Heart right ventricle (tissue), 16 donors: ENCODE measurements around the gene ARFGAP1. TPM values are rescaled to one million over a fixed set of nuclear protein-coding genes. Genes with fewer than 3 reads are reported as not detected.

Source experiments
- ATAC-seq, 8 donors: fragments of 200-7000 bp; cut with Tn5 transposase; one replicate each; pipeline ENCODE4 v1.9.1; 2020; ENCODE audit warnings: mild to moderate bottlenecking in 8 of 8, moderate library complexity in 8 of 8, moderate number of reproducible peaks in 1 of 8
- DNase-seq, 2 donors: peaks; one replicate each; pipeline ENCODE4 v3.0.0-alpha.2; 2020
- H3K27ac ChIP-seq, 10 donors: fragments of 200-600 bp; sonication (generic) in 2 of 10; one replicate each; pipeline versions ENCODE4 v1.5.0 to v1.8.0; 2020 to 2022; ENCODE audit warnings: mild to moderate bottlenecking in 3 of 10
- H3K27me3 ChIP-seq, 7 donors: fragments of 200-600 bp; one replicate each; pipeline ENCODE4 v1.8.0; 2021 to 2022; ENCODE audit warnings: mild to moderate bottlenecking in 2 of 7
- H3K36me3 ChIP-seq, 9 donors: fragments of 200-600 bp; sonication (generic) in 1 of 9; one replicate each; pipeline versions ENCODE4 v1.5.0 to v1.8.0; 2020 to 2022; ENCODE audit warnings: mild to moderate bottlenecking in 2 of 9
- H3K4me1 ChIP-seq, 9 donors: fragments of 200-600 bp; sonication (generic) in 1 of 9; one replicate each; pipeline versions ENCODE4 v1.5.0 to v1.8.0; 2020 to 2022; ENCODE audit warnings: mild to moderate bottlenecking in 4 of 9
- H3K4me3 ChIP-seq, 10 donors: fragments of 200-600 bp; sonication (generic) in 2 of 10; one replicate each; pipeline versions ENCODE4 v1.5.0 to v1.8.0; 2020 to 2022; ENCODE audit warnings: mild to moderate bottlenecking in 7 of 10, moderate library complexity in 2 of 10
- H3K9me3 ChIP-seq, 11 donors: fragments of 200-600 bp in 10 of 11; sonication (generic) in 2 of 11; one replicate each; pipeline versions ENCODE4 v1.5.0 to v1.8.0; 2013 to 2022; ENCODE audit warnings: mild to moderate bottlenecking in 2 of 11, control low read depth in 1 of 11, moderate library complexity in 1 of 11
- CTCF ChIP-seq, 9 donors: fragments of 200-600 bp; sonication (generic) in 2 of 9; IDR thresholded peaks; one replicate each; pipeline versions ENCODE4 v1.5.0 to v1.8.0; 2021 to 2022; ENCODE audit warnings: antibody characterized with exemption in 9 of 9, mild to moderate bottlenecking in 5 of 9, moderate library complexity in 1 of 9
- WGBS, 2 donors: extraction: QIAGEN DNeasy Blood & Tissue Kit; methylation state at CpG; one replicate each; pipeline ENCODE4 v1.1.7; 2013; ENCODE audit warnings: inconsistent platforms in 1 of 2; 5-methylcytosine and 5-hydroxymethylcytosine counted together
- intact Hi-C, 10 donors: fragments of 100-400 bp; cut with DNase I; formaldehyde crosslinking; loops; one replicate each; pipeline versions ENCODE4 v1.11.1 to v1.14.2; 2022
- polyA plus RNA-seq, 2 donors: library from polyadenylated mRNA; stranded (reverse); fragments of 200-250 nt; gene quantifications; one replicate each; pipeline ENCODE4 v1.2.3, GENCODE V29; 2013
- total RNA-seq, 10 donors: library from RNA; stranded (reverse); fragmentation: NEBNext Ultra II Directional in 3 of 10; extraction: Animal tissue kit (Norgen Biotek cat#: 25700) in 3 of 10; gene quantifications; one replicate each; pipeline versions ENCODE4 v1.2.1 to v1.2.4, GENCODE V29; 2021 to 2023
- donor health status: Arrhythmogenic right ventricular cardiomyopathy.
- donor health status: ischemic (EF 13 %, LVEDD 7.1; RV severe dilation, severe dysfunction).
- donor health status: healthy with polysubstance abuse.
- donor health status: DM: no; HTN: yes; CAD: no.
- donor health status: DM: no; HTN: no; CAD: no.
- donor health status: ischemic (EF 25% LVEDD 6.9; RV normal size, moderate dysfunction).
- donor health status: ischemic (EF 25% LVEDD 5.7; RV mildly dilated, moderate dysfunction).
- donor health status: healthy.
- donor health status: DM: yes; HTN: yes; CAD: no.
- donor health status: Ischemic cardiomyopathy.
- donor health status: ischemic (EF 35%, LVEDD 5.7; RV mildly dilated, moderate dysfunction).
- donor health status: nonischemic (EF 11% LVEDD 7.7; RV severe dilation, severe dysfunction).
- donor health status: DM: yes; HTN: yes; CAD: no.
- donor health status: PGD.
- donor health status: ischemic (EF 29% LVEDD 5.4; RV normal size, mild dysfunction).
- donor health status: nonischemic (EF 23%, LVEDD 6.1; RV moderate dilation, normal function).

ARFGAP1 gene
- total and polyA plus RNA-seq, 12 donors, result 20.4 to 72.6 (median 32.3) TPM

- Histone ChIP-seq H3K27ac (no peak overlapping the region), H3K4me1 (peaks cover 0 to 5% (median 0%) of the 10 kb centered on the region in 9 donors), H3K27me3 (no peaks in the 10 kb centered on the region), H3K4me3 (no peak overlapping the region), H3K36me3 (peaks cover 0 to 98% (median 19%) of the 10 kb centered on the region in 9 donors), H3K9me3 (no peaks in the 10 kb centered on the region)
- ATAC-seq (no peak), DNase-seq (peak in 1 of 2 donors; percentile 12)
- intact Hi-C loops, result no loop called here
- no peak for TF ChIP-seq CTCF (IDR thresholded peaks at IDR 0.05)
- WGBS, 2 donors, result 83 to 85% methylated on average over 19 of the region's 19 CpGs
These were observed 8.4 kb downstream of the ARFGAP1 start for GRCh38 chr20:63280929-63281545.

GRCh38 chr20:63281742-63282665 is 9.4 kb downstream of the ARFGAP1 start:
- intact Hi-C loops, result no loop called here
- DNase-seq (peak in 1 of 2 donors; percentile 6), ATAC-seq (no peak)
- Histone ChIP-seq H3K9me3 (no peaks in the 10 kb centered on the region), H3K27me3 (no peaks in the 10 kb centered on the region), H3K4me3 (no peak overlapping the region), H3K4me1 (peaks cover 0 to 5% (median 0%) of the 10 kb centered on the region in 9 donors), H3K36me3 (peaks cover 0 to 98% (median 23%) of the 10 kb centered on the region in 9 donors), H3K27ac (no peak overlapping the region)
- 93 to 95% methylated on average over 38 of the region's 38 CpGs for WGBS, 2 donors
- TF ChIP-seq CTCF (IDR thresholded peaks at IDR 0.05), result no peak

GRCh38 chr20:63282946-63283345 is 10.3 kb downstream of the ARFGAP1 start:
- Histone ChIP-seq H3K9me3 (no peaks in the 10 kb centered on the region), H3K27me3 (no peaks in the 10 kb centered on the region), H3K4me3 (no peak overlapping the region), H3K4me1 (peaks cover 0 to 5% (median 0%) of the 10 kb centered on the region in 9 donors), H3K36me3 (peaks cover 0 to 98% (median 23%) of the 10 kb centered on the region in 9 donors), H3K27ac (no peak overlapping the region)
- WGBS, 2 donors, result 93 to 95% methylated on average over 17 of the region's 17 CpGs
- no peak for TF ChIP-seq CTCF (IDR thresholded peaks at IDR 0.05)
- ATAC-seq, result no peak
- DNase-seq, result peak in 1 of 2 donors; percentile 10
- intact Hi-C loops, result no loop called here

- Histone ChIP-seq H3K27ac (no peak overlapping the region), H3K36me3 (peaks cover 0 to 98% (median 25%) of the 10 kb centered on the region in 9 donors), H3K9me3 (no peaks in the 10 kb centered on the region), H3K4me1 (peaks cover 0 to 5% (median 0%) of the 10 kb centered on the region in 9 donors), H3K4me3 (no peak overlapping the region), H3K27me3 (no peaks in the 10 kb centered on the region)
- intact Hi-C loops, result no loop called here
- ATAC-seq (no peak), DNase-seq (peak in 1 of 2 donors; percentile 7)
- 92 to 95% methylated on average over 33 of the region's 33 CpGs for WGBS, 2 donors
- TF ChIP-seq CTCF (IDR thresholded peaks at IDR 0.05), result no peak
These were observed 10.9 kb downstream of the ARFGAP1 start for GRCh38 chr20:63283397-63284082.
